Measurements from ENCODE around the gene SPATA17.

GRCh38 chr1:217599154-217599553, 32.0 kb upstream of the SPATA17 start:
- no peak for TF ChIP-seq CTCF (IDR thresholded peaks at IDR 0.05)
- TF ChIP-seq POLR2A (IDR thresholded peaks at IDR 0.05), result no peak

Data from adrenal gland (tissue), 5 donors.